Neuronal stem cell (in vitro differentiated cells): ENCODE results near the gene TPSAB1.

ENCODE experiments used
- DNase-seq: peaks from one replicate; pipeline ENCODE4 v3.0.0-alpha.2; 2013; ENCODE audit warnings: low spot score
- H2AFZ ChIP-seq: one replicate; pipeline ENCODE4 v1.6.1; 2013; ENCODE audit warnings: mild to moderate bottlenecking, low read length, inconsistent platforms
- H2AK5ac ChIP-seq: 2 replicates; pipeline ENCODE4 v1.6.1; 2013; ENCODE audit warnings: low read depth, mild to moderate bottlenecking, inconsistent platforms, low read length, moderate library complexity, mixed read lengths
- H2BK120ac ChIP-seq: 2 replicates; pipeline ENCODE4 v1.6.1; 2013; ENCODE audit warnings: low read depth, mild to moderate bottlenecking, inconsistent platforms, low read length, moderate library complexity, mixed read lengths
- H2BK12ac ChIP-seq: one replicate; pipeline ENCODE4 v1.6.1; 2013; ENCODE audit warnings: low read length, inconsistent platforms
- H2BK15ac ChIP-seq: 2 replicates; pipeline ENCODE4 v1.6.1; 2013; ENCODE audit warnings: mild to moderate bottlenecking, low read length, inconsistent platforms, mixed read lengths
- H2BK5ac ChIP-seq: one replicate; pipeline ENCODE4 v1.6.1; 2013; ENCODE audit warnings: inconsistent platforms, mild to moderate bottlenecking, low read length, moderate library complexity
- H3K14ac ChIP-seq: one replicate; pipeline ENCODE4 v1.6.1; 2013; ENCODE audit warnings: low read length, inconsistent platforms
- H3K18ac ChIP-seq: 2 replicates; pipeline ENCODE4 v1.6.1; 2013; ENCODE audit warnings: low read length, inconsistent platforms
- H3K23ac ChIP-seq: 2 replicates; pipeline ENCODE4 v1.6.1; 2013; ENCODE audit warnings: low read depth, mild to moderate bottlenecking, mixed read lengths, low read length, inconsistent platforms; ENCODE audit not compliant: poor library complexity
- H3K27ac ChIP-seq: replicated peaks from 3 replicates; pipeline ENCODE4 v1.5.1; 2013; ENCODE audit warnings: low read length, inconsistent platforms
- H3K27me3 ChIP-seq, 3 experiments: 2 replicates each; pipeline ENCODE4 v1.6.1; 2013; ENCODE audit warnings: low read length in 3 of 3, mild to moderate bottlenecking in 2 of 3, inconsistent platforms in 1 of 3, low read depth in 1 of 3, mixed read lengths in 1 of 3, moderate library complexity in 1 of 3; ENCODE audit not compliant: control insufficient read depth in 3 of 3, insufficient read depth in 3 of 3
- H3K36me3 ChIP-seq, 2 donors: replicated peaks in 1 of 2; 2 replicates each; pipeline ENCODE4 v1.6.1; 2013; ENCODE audit warnings: low read length in 2 of 2; ENCODE audit not compliant: control insufficient read depth in 2 of 2, insufficient read depth in 2 of 2
- H3K4ac ChIP-seq: 2 replicates; pipeline ENCODE4 v1.6.1; 2013; ENCODE audit warnings: inconsistent platforms, mild to moderate bottlenecking, low read length, moderate library complexity
- H3K4me1 ChIP-seq, 2 donors: 1 replicate in 1 of 2; 2 replicates in 1 of 2; pipeline ENCODE4 v1.6.1; 2013; ENCODE audit warnings: low read length in 2 of 2, low read depth in 1 of 2; ENCODE audit not compliant: control insufficient read depth in 2 of 2, insufficient read depth in 1 of 2
- H3K4me2 ChIP-seq: one replicate; pipeline ENCODE4 v1.6.1; 2013; ENCODE audit warnings: mild to moderate bottlenecking, low read length, inconsistent platforms; ENCODE audit not compliant: insufficient read depth, poor library complexity, severe bottlenecking
- H3K4me3 ChIP-seq, 2 donors: 2 replicates each; pipeline ENCODE4 v1.5.1; 2013; ENCODE audit warnings: low read length in 2 of 2, mild to moderate bottlenecking in 2 of 2, inconsistent platforms in 1 of 2, moderate library complexity in 1 of 2
- H3K79me1 ChIP-seq: one replicate; pipeline ENCODE4 v1.6.1; 2013; ENCODE audit warnings: low read depth, mild to moderate bottlenecking, inconsistent platforms, low read length, moderate library complexity
- H3K9ac ChIP-seq: one replicate; pipeline ENCODE4 v1.6.1; 2013; ENCODE audit warnings: mild to moderate bottlenecking, low read depth, low read length, inconsistent platforms; ENCODE audit not compliant: poor library complexity
- H3K9me3 ChIP-seq, 2 donors: replicated peaks in 1 of 2; 2 replicates each; pipeline versions ENCODE3 to v1.6.1; 2013; ENCODE audit warnings: low read length in 2 of 2, mild to moderate bottlenecking in 2 of 2, inconsistent platforms in 1 of 2, low read depth in 1 of 2, mixed read lengths in 1 of 2, moderate library complexity in 1 of 2; ENCODE audit not compliant: control insufficient read depth in 2 of 2, insufficient read depth in 1 of 2
- H4K8ac ChIP-seq: one replicate; pipeline ENCODE4 v1.6.1; 2013; ENCODE audit warnings: low read depth, mild to moderate bottlenecking, inconsistent platforms, low read length, moderate library complexity
- H4K91ac ChIP-seq: one replicate; pipeline ENCODE4 v1.6.1; 2013; ENCODE audit warnings: low read length, low read depth, mild to moderate bottlenecking, inconsistent platforms; ENCODE audit not compliant: poor library complexity
- WGBS, 2 donors: extraction: QIAGEN DNeasy Blood & Tissue Kit; methylation state at CpG; one replicate each; pipeline ENCODE4 v1.1.7; 2013; ENCODE audit warnings: missing lambda C conversion rate in 2 of 2, mixed read lengths in 1 of 2; ENCODE audit not compliant: insufficient read length in 2 of 2, insufficient replicate concordance in 1 of 2; ENCODE audit errors: extremely low coverage in 2 of 2; 5-methylcytosine and 5-hydroxymethylcytosine counted together

Gene TPSAB1

GRCh38 chr16:1221628-1222552, 18.6 kb upstream of the TPSAB1 start:
- H3K27me3 ChIP-seq = no peaks in the 10 kb centered on the region
- no peak overlapping the region for H4K8ac ChIP-seq
- peaks cover 4% of the 10 kb centered on the region for H3K79me1 ChIP-seq
- no peak overlapping the region for H2BK15ac ChIP-seq
- no peak overlapping the region for H3K18ac ChIP-seq
- H3K4me1 ChIP-seq = no peaks in the 10 kb centered on the region
- H2BK5ac ChIP-seq = peak overlapping the region; percentile 39
- peak overlapping the region; percentile 72 for H2BK120ac ChIP-seq
- no CpG with 5 or more reads among the region's 40 CpGs for WGBS, 2 donors
- no peak overlapping the region for H3K14ac ChIP-seq
- H4K91ac ChIP-seq = no peak overlapping the region
- no peak overlapping the region for H2BK12ac ChIP-seq
- H3K23ac ChIP-seq = peak overlapping the region; percentile 43
- H2AK5ac ChIP-seq = no peak overlapping the region
- no peak overlapping the region for H3K4me2 ChIP-seq
- no peak overlapping the region for H3K4me3 ChIP-seq
- no peak overlapping the region for H2AFZ ChIP-seq
- peaks cover 11 to 33% of the 10 kb centered on the region in 2 donors for H3K36me3 ChIP-seq
- H3K4ac ChIP-seq = no peak overlapping the region
- H3K27ac ChIP-seq = no peak overlapping the region
- DNase-seq = no peak
- H3K9me3 ChIP-seq = peaks cover 0 to 2% of the 10 kb centered on the region in 2 donors
- H3K9ac ChIP-seq = no peak overlapping the region

GRCh38 chr16:1222553-1223354, 17.8 kb upstream of the TPSAB1 start:
- Histone ChIP-seq H2BK15ac (no peak overlapping the region), H3K4ac (no peak overlapping the region), H3K79me1 (peaks cover 4% of the 10 kb centered on the region), H3K23ac (peak overlapping the region; percentile 43), H3K36me3 (peaks cover 11 to 24% of the 10 kb centered on the region in 2 donors), H4K8ac (no peak overlapping the region), H3K4me3 (no peak overlapping the region), H3K4me1 (no peaks in the 10 kb centered on the region), H2BK12ac (no peak overlapping the region), H3K9ac (no peak overlapping the region), H3K4me2 (no peak overlapping the region), H2AK5ac (no peak overlapping the region), H2BK5ac (no peak overlapping the region), H4K91ac (no peak overlapping the region), H2AFZ (no peak overlapping the region), H2BK120ac (peak overlapping the region; percentile 72), H3K27me3 (no peaks in the 10 kb centered on the region), H3K18ac (no peak overlapping the region), H3K27ac (no peak overlapping the region), H3K14ac (no peak overlapping the region), H3K9me3 (no peaks in the 10 kb centered on the region)
- DNase-seq = no peak
- no CpG with 5 or more reads among the region's 25 CpGs for WGBS, 2 donors

- Histone ChIP-seq H2AK5ac (no peak overlapping the region), H3K18ac (no peak overlapping the region), H3K36me3 (peaks cover 11 to 18% of the 10 kb centered on the region in 2 donors), H2BK5ac (no peak overlapping the region), H3K4me2 (no peak overlapping the region), H3K9me3 (no peaks in the 10 kb centered on the region), H3K14ac (no peak overlapping the region), H3K27me3 (no peaks in the 10 kb centered on the region), H3K27ac (no peak overlapping the region), H4K91ac (no peak overlapping the region), H2BK12ac (no peak overlapping the region), H2BK120ac (no peak overlapping the region), H3K9ac (no peak overlapping the region), H3K4ac (no peak overlapping the region), H3K4me1 (no peaks in the 10 kb centered on the region), H3K4me3 (no peak overlapping the region), H3K23ac (peak overlapping the region; percentile 43), H2AFZ (no peak overlapping the region), H4K8ac (peak overlapping the region; percentile 17), H2BK15ac (no peak overlapping the region), H3K79me1 (peaks cover 4% of the 10 kb centered on the region)
- no CpG with 5 or more reads among the region's 38 CpGs for WGBS, 2 donors
- no peak for DNase-seq
These were observed 16.9 kb upstream of the TPSAB1 start for GRCh38 chr16:1223355-1224214.
